ENCODE measurements around the gene UQCRC1.

DNA sequence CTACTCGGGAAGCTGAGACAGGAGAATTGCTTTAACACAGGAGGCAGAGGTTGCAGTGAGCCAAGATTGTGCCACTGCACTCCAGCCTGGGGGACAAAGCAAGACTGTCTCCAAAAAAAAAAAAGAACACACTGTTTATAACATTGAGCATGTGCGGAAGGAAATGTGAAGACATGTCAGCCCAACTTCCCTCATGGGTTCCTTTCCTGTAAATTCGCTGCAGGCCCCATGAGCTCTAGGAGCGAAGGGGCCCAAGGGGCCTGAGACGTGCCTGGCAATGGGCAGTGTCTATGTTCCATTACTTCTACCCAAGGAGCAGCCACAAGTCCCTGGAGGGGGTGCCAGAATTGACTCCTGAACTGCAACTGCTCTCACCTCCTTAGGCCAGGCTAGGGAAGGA, 56.1 kb downstream of the UQCRC1 start:
- TF ChIP-seq CTCF (IDR thresholded peaks at IDR 0.05) (no peak), EZH2 (IDR thresholded peaks at IDR 0.05; ENCODE audit: borderline replicate concordance, insufficient read depth, low read depth, low read length, poor library complexity, severe bottlenecking) (no peak)
